Activated T-helper 2 cell treated with anti-CD3 and anti-CD28 coated beads, Interferon-gamma antibody, Interleukin-2, Interleukin-4, amounts not matched to agents 10 μg/mL and 5 μg/mL and 100 μg/mL, durations not matched to agents 14 hours and 24 hours and 36 hours (primary cell): ENCODE data around the gene CUEDC1. TPM values are rescaled to one million over a fixed set of nuclear protein-coding genes. Genes with fewer than 3 reads are reported as not detected.
"Not testable (repeated sequence)": the region's sequence is repeated elsewhere in the genome, so short reads cannot be mapped to it uniquely, and the experiment has no call there.

ENCODE experiments used
- DNase-seq: peaks from one replicate; pipeline ENCODE4 v3.0.0; 2021; ENCODE audit warnings: low spot score
- H3K27ac Mint-ChIP-seq: one replicate; pipeline ENCODE4 v1.8.0; 2021; ENCODE audit warnings: mixed read lengths
- H3K27me3 Mint-ChIP-seq: one replicate; pipeline ENCODE4 v1.8.0; 2021; ENCODE audit warnings: low read depth, mixed read lengths
- H3K36me3 Mint-ChIP-seq: one replicate; pipeline ENCODE4 v1.8.0; 2021; ENCODE audit warnings: low read depth, mixed read lengths
- H3K4me1 Mint-ChIP-seq: one replicate; pipeline ENCODE4 v1.8.0; 2021; ENCODE audit warnings: low read depth, mixed read lengths
- H3K4me3 Mint-ChIP-seq: one replicate; pipeline ENCODE4 v1.8.0; 2021; ENCODE audit warnings: low read depth, mild to moderate bottlenecking, moderate library complexity, mixed read lengths
- H3K9me3 Mint-ChIP-seq: one replicate; pipeline ENCODE4 v1.8.0; 2021; ENCODE audit warnings: mixed read lengths
- intact Hi-C: fragments of 100-400 bp; cut with micrococcal nuclease; formaldehyde crosslinking; loops from one replicate; pipeline ENCODE4 v1.15.1; 2023
- total RNA-seq: library from RNA; stranded (reverse); gene quantifications from 2 replicates; pipeline ENCODE4 v1.2.3, GENCODE V29; 2022

Gene CUEDC1
- total RNA-seq, 1 donor from 2014 or later: 0.34 TPM

DNA sequence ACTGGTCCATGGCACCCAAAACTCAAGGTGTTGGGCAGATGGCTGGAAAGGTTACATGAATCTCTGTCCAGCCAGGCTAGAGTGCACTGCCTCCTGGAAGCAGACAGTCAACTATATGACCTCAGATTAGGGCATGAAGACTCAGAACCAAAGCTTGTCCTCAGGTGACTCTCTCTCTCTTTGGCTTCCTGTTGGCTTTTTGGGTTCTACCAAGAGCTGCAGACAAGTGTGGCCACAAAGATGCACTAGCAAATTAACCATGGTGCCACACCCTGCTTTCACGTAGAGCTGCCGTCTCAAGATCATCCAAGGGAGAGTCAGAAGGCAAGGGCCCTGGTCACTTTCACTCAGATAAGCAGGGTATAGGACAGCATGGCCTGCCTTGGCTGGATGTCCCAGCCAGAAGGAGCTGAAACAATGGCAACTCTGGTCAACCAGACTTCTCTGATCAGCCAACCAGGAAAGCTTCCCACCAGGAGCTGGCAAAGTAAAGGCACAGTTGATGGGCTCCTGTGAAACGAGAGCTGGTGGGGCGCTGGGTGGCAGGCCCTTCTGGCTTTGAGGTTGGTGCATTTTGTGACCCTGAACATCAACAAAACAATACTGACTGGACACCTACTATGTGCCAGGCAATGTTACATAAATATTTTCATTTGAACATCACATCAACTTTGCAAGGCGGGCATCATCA is 31.9 kb downstream of the CUEDC1 start:
- no peak overlapping the region for H3K4me3 Mint-ChIP-seq
- intact Hi-C loops: no loop called here
- H3K27me3 Mint-ChIP-seq: peaks cover 14% of the 10 kb centered on the region
- H3K9me3 Mint-ChIP-seq: no peaks in the 10 kb centered on the region
- H3K27ac Mint-ChIP-seq: no peak overlapping the region
- no peak for DNase-seq
- peaks cover 3% of the 10 kb centered on the region for H3K4me1 Mint-ChIP-seq
- H3K36me3 Mint-ChIP-seq: no peaks in the 10 kb centered on the region

DNA sequence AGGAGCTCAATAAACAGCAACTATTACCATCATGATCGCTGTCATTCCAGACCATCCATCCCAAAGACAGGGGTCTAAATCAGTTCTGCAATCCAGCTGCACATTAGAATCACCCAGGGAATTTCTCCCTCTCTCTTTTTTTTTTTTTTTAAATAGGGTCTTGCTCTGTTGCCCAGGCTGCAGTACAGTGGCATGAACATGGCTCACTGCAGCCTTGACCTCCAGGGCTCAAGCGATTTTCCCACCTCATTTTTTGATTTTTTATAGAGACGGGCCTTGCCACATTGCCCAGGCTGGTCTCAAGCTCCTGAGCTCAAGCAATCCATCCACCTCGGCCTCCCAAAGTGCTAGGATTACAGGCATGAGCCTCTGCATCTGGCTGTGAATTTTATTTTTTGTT is 32.5 kb downstream of the CUEDC1 start:
- intact Hi-C loops, H3K9me3 Mint-ChIP-seq, H3K36me3 Mint-ChIP-seq: not testable (repeated sequence)

DNA sequence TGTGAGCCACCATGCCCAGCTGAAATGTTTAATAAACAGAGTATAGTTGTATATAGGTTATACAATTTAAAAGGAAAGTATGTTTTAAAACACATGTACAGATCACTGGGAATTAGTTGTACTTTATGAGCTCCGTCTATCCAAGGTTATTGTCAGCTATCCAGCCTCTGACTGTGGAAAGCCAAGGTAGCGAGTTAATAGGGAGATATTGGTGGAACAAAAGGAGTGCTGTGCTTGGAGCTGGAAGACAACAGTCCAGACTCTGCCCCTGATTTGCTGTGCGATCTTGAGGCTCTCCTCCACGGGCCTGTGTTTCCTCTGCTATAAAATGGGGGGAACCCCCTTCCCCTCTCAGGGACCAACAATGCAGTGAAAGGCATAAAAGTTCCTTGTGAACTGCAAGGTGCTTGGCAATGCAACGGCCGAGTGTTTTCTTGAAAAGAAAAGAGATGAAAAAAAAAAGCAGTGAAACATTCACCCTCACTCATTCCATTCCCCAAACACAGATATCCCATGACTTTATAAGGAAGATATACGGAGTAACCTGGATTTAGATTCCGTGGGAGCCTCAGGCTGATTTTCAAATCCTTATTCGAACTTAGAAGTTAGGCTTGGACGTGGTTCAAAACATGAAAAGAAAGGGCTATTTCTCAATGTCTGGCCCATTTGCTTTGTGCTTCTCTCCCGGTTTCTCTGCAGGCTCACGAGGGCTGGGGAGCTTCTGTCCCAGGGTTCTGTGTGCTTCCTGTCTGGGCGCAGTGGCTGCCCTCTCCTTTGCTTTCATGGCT is 34.1 kb downstream of the CUEDC1 start:
- H3K9me3 Mint-ChIP-seq: no peaks in the 10 kb centered on the region

More for the DNA sequence above, 32.5 kb downstream of the CUEDC1 start:
- H3K4me3 Mint-ChIP-seq, H3K27ac Mint-ChIP-seq, DNase-seq, H3K4me1 Mint-ChIP-seq: not testable (repeated sequence)
- peaks cover 14% of the 10 kb centered on the region for H3K27me3 Mint-ChIP-seq

DNA sequence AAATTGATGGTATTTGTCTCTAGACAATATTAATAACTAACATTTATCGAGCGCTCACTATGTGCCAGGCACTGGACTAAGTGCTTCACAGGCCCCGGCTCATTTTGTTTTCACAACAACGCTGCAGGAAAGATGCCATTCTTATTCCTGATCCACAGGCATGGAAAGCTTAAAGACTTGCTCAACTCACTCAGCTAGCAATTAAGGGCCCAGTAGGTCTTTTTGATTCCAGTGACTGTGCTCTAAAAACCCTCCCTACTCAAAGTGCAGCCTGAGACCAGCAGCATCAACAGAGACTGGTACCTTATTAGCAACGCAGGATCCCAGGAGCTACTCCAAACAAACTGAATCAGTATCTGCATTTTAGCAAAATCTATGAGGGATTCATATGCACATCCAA is 35.3 kb downstream of the CUEDC1 start:
- Mint-ChIP-seq H3K36me3 (no peaks in the 10 kb centered on the region), H3K27me3 (peaks cover 11% of the 10 kb centered on the region)
- intact Hi-C loops: no loop called here

More for the DNA sequence above, 34.1 kb downstream of the CUEDC1 start:
- no peaks in the 10 kb centered on the region for H3K36me3 Mint-ChIP-seq
- no peak for DNase-seq
- peaks cover 12% of the 10 kb centered on the region for H3K27me3 Mint-ChIP-seq
- H3K27ac Mint-ChIP-seq: no peak overlapping the region
- peaks cover 2% of the 10 kb centered on the region for H3K4me1 Mint-ChIP-seq
- no peak overlapping the region for H3K4me3 Mint-ChIP-seq
- intact Hi-C loops: no loop called here

DNA sequence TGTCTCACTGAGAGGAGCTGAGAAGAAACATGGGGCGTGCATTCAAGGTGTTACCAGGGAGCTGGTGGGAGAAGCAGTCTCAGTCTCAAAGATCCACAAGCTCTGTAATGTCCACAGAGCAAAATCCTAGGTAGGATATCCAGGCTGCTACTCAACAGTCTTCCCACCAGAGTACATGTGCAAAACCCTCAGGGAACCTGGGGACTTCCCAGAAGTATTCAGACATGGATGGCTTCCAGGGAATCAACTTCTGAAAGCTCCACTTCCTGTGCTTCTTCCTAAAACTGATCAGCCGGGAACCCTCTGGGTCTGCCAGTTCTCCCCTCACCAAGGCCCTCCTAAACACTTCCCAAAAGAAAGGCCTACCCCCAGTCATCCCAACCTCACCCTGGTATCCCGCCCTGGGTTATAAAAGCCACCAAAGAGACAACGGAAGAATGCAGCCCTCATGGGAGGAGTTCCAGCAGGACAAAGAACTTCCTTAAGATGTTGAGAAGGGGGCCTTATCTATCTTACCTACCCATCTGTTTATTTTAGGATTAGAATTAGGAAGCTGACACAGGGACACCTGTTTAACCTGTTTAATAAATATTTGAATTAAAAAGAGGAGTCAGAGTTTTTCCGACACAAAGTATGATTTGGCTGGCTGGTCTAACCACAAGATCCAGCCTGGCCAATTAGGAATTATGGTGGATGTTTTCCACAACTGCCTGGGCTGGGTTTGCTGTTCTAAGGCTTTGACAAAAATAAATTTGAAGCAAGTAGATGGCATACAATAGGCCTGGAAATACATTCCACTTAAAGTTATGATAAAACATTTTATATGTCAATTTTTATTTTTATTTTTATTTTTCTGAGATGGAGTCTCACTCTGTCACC is 37.0 kb downstream of the CUEDC1 start:
- Mint-ChIP-seq H3K4me1 (no peaks in the 10 kb centered on the region), H3K4me3 (no peak overlapping the region), H3K27ac (no peak overlapping the region), H3K36me3 (no peaks in the 10 kb centered on the region), H3K9me3 (no peaks in the 10 kb centered on the region), H3K27me3 (peaks cover 12% of the 10 kb centered on the region)
- DNase-seq: no peak
- intact Hi-C loops: no loop called here

More for the DNA sequence above, 35.3 kb downstream of the CUEDC1 start:
- H3K27ac Mint-ChIP-seq: no peak overlapping the region
- no peaks in the 10 kb centered on the region for H3K9me3 Mint-ChIP-seq
- H3K4me3 Mint-ChIP-seq: no peak overlapping the region
- H3K4me1 Mint-ChIP-seq: peaks cover 2% of the 10 kb centered on the region
- DNase-seq: no peak

DNA sequence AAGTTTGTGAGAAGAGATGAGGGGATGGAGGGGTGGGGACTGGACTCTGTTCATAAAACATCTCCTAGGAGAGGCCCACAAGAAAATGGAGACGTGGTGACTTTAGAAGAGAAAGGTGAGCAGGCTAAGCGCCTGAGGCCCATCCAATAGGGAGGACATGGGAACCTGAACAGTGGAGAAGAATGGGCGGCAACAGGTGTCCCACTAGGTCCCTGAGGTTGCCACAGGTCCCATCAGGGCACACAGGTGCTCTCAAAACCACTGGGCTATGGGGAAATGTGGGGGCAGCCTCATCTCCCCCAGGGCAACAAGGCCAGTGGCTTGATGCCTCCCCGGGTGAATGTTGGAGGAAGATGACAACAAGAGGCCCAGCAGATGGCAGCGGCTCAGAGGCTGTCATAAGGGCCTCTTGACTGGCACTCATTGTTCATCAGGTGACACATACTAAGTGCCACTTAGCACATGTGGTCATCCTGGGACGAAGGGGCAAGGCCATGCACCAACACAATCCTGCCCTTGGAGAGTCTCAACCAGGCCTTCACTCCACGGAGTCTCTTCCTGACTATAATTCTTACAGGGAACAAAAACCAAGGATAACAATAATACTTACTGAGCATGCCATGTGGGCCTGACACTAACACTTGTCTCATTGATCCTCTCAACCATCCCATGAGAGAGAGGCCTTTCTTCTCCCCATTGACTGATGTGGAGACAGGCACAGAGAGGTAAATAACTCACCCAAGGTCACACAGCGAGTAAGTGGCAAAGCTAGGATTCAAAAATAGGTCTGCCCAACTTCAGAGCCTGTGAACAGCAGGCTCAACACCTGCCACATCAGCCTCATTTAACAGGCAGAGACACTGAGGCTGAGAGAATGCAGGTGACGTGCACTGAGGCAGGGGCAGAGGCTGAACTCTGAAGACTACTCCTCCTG is 38.0 kb downstream of the CUEDC1 start:
- intact Hi-C loops: no loop called here
- H3K27ac Mint-ChIP-seq: no peak overlapping the region
- H3K36me3 Mint-ChIP-seq: no peaks in the 10 kb centered on the region
- H3K4me1 Mint-ChIP-seq: no peaks in the 10 kb centered on the region
- H3K4me3 Mint-ChIP-seq: no peak overlapping the region
- no peak for DNase-seq
- peaks cover 12% of the 10 kb centered on the region for H3K27me3 Mint-ChIP-seq
- H3K9me3 Mint-ChIP-seq: no peaks in the 10 kb centered on the region

DNA sequence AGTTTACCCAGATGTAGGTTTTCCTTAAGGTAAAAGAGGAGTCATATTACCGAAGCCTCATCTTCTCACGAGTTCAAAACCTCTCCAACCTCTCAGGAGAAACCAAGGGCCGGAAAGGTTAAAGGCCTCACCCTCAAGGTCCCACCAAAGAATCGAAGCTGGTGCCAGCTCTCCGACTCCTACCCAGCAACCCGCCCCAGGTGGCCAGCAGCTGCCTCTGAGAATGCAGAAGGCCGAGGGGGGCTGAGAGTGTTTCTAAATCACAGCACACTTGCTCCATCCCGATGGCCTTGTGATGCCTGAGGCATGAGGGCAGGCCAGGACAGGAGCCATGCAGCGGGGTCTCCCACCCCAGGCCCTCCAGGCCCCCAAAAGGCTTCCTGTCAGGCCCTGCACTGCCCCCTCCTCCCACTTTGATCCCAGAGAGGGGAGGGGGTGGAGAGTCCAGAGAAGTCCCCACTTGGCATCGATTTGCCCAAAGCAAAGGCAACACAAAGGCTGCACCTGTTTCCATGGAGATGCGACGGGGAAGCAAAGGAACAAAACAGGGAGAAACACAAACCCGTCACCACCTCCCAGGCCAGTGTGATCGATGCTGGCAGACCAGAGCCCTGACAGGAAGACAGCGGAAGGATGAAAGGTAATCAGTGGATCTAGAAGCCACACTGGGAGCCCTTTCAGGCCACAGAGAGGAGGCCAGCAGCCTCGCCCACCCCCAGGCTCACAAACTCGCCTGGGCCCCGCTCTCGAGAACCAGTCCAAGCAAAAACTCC is 39.0 kb downstream of the CUEDC1 start:
- H3K27ac Mint-ChIP-seq: no peak overlapping the region
- H3K9me3 Mint-ChIP-seq: no peaks in the 10 kb centered on the region
- no peaks in the 10 kb centered on the region for H3K36me3 Mint-ChIP-seq
- DNase-seq: no peak
- H3K27me3 Mint-ChIP-seq: peaks cover 9% of the 10 kb centered on the region
- intact Hi-C loops: no loop called here
- no peaks in the 10 kb centered on the region for H3K4me1 Mint-ChIP-seq
- H3K4me3 Mint-ChIP-seq: no peak overlapping the region

DNA sequence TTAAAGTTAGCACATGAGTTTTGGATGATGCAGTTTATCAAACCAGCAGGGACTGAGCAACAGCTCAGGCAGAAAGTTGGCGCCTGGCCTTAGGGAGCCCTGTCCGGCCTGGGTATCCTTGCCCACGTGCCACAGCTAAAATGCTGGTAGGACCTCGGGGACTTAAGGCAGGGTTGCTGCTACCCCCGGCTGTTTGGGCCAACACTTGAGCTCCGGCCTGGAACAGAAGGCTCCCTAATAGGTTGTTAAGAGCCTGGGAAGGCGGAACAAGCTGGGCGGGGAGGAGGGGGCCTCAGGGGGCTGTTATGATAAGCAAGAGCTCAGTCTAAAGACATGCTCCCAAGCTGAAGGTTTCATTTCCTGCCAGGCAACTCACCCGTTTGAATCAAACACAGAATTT is 39.7 kb downstream of the CUEDC1 start:
- H3K4me3 Mint-ChIP-seq: no peak overlapping the region
- H3K27ac Mint-ChIP-seq: no peak overlapping the region
- no peaks in the 10 kb centered on the region for H3K36me3 Mint-ChIP-seq
- H3K4me1 Mint-ChIP-seq: no peaks in the 10 kb centered on the region
- no peak for DNase-seq
- H3K9me3 Mint-ChIP-seq: no peaks in the 10 kb centered on the region
- intact Hi-C loops: no loop called here
- peaks cover 8% of the 10 kb centered on the region for H3K27me3 Mint-ChIP-seq

DNA sequence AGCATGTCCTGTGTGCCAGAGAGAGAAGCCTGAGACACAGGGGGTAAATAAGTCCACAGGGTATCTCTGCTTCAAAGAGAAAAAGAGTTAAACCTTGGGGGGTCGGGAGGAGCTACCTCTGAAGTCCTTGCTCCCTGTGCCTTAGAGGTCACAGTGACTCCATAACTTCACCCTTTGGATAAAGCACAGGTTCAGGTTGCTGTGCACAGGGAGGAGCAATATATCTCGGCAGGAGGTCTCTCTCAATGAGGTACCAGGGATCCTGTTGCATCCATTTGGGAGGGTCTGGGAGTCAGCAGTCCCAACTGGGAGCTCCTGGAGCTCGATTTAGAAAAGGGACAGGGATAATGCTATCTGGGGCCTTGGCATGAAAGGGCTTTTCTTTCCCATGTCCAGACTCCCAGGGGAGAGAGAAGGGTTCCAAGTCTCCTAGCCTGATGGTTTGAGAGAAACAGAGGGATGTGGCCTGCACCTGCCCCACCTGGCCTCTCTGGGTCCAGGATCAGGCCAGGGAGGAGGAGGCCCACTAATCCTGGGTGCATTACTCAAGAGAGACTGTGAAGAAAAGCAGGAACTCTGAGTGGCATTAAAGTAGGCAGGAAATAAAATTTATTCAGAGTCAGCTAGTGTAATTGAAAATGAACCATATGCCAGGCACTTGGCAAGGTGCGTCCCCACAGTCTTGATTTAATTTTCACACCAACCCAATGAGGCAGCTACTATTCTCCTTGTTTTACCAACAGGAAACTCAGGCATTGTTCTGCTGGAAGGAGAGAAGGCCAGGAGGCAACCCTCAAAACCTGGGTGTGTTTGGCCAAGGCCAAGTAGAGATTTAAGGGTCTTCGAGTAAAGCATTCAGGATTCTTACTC is 40.7 kb downstream of the CUEDC1 start:
- Mint-ChIP-seq H3K36me3 (no peaks in the 10 kb centered on the region), H3K4me3 (no peak overlapping the region), H3K9me3 (no peaks in the 10 kb centered on the region), H3K27me3 (peaks cover 6% of the 10 kb centered on the region), H3K4me1 (no peaks in the 10 kb centered on the region), H3K27ac (no peak overlapping the region)
- DNase-seq: no peak
- intact Hi-C loops: no loop called here

DNA sequence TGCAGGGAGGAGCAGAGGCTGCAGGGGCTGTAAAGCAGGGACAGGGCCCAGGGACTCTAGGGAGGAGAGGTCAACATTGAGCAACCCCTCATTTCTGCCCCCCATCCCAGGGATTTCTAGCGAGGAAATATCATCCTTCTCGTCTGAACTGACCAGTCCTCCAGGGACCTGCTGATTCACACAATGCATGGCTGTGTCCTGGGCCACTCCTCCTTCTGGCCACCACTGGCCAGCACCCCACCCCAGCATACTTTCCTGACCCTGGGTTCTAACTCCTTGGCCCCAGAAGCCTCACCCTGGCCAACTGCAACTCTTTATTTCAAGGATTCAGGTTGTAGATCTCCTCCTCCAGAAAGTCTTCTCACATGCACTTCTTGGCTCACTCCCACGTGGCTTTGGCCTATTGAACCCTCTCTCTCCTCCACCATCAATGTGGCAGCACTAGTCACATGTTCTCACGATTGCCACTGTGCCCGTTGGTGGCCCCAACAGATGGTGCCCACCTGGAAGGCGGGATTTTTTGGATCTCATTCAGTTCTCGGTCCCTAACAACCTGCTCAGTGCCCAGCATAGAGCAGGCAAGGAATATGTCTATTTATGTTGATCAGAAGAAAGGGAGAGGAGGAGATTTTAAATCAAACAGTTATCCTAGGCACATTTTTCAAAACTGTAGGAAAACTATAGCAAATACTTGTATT is 41.5 kb downstream of the CUEDC1 start:
- Mint-ChIP-seq H3K9me3 (no peaks in the 10 kb centered on the region), H3K27me3 (peaks cover 6% of the 10 kb centered on the region), H3K27ac (no peak overlapping the region), H3K4me1 (no peaks in the 10 kb centered on the region), H3K36me3 (no peaks in the 10 kb centered on the region), H3K4me3 (no peak overlapping the region)
- no peak for DNase-seq
- intact Hi-C loops: no loop called here
